Hematopoietic multipotent progenitor cell treated with erythropoietin and hydrocortisone succinate and interleukin-3 and kit ligand, for 6 days (in vitro differentiated cells): ENCODE measurements around the gene LGR6.

Experiments used
- DNase-seq: peaks from one replicate; pipeline ENCODE4 v3.0.0-alpha.2; 2015

The LGR6 gene

DNA sequence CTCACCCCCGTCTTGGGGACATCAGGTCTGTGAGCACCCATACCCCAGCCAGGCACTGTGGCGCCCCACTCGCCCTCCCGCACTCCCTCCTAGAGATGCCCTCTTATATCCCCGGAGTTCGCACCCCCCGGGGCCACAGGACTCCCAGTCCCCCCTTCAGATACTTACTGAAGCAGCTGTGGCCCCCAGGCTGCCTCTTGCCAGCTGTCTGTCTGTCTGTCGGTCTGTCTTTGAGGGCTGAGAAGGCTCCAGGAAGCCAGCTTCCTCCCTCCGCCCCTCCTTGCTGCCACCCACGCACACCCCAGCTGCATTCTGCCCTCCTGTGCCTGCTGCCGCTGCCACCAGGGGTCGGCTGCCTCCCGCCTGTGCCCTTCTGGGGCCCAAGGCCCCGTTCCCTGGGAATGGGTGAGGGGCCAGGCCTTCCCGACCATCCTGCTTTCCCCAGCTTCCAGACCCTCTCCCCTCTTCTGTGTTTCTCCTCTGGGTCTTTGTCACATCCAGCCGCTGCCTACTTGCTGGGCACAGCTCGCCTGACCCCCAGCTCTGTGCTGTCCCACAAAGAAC lies 33.1 kb upstream of the LGR6 start, which contains the start of gene PTPN7:
Gene PTPN7, minus strand, starts transcription at position 226 of the 564 bp plus-strand sequence. CDS start 1,200 bp downstream, outside the sequence.
- DNase-seq = peak; percentile 93

DNA sequence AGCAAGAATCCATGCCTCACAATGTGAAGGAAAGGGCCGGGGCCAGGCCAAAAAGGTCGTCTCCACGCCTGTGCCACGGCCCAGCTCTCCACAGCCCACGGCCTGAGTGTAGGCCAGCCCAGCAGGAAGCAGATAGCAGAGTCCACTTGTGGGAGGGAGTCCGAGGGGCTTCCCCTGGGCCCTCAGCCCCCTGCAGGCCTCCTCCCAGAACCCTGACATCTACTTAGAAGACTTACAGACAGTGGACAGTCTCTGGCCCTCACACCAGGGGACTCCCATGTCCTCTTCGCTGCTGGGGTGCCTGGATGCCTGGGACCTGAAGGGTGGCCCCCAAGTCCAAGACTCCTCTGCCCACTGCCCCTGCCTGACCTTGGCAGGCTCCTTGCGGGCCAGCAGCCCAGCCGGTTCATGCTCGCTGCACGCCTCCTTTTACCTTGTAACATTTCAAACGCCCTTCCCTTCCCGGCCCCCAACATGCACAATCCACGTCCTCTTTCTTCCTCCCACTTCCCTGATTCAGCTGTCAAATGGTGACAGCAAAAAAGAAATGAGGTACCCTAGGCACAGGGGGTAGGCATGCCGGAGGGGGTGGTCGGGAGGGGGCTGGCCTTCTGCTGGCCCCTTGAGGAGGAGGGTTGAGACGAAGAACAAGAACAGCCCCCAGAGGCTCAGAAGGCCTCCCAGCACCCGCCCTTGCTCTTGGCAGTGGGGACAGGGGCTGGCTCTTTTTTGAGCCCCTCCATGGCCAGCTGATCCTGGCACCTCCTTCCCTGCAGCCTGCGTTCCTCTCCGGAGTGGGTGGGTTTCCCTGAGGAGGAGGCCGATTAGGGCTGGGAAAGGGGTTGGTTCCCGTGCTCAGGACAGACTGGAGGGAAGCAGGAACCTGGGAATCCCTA lies 32.2 kb upstream of the LGR6 start:
- peak; percentile 66 for DNase-seq

DNA sequence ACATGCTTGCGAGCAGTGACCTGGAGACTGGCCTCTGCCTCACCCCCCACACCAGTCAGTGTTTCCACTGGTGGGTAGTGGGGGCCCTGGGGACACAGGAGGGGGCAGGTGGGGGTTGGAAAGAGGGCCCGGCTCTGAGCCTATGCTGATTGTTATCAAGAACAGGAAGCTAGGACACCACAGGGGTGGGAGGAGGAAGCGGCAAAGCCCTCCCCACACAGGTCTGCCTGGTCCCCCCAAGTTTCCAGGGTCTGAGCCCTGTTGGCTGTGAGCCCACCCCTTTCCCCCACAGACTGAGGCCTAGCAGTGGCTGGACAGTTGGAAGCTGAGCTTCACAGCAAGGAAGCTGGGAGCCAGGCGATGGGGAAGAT lies 31.6 kb upstream of the LGR6 start:
- peak; percentile 76 for DNase-seq

DNA sequence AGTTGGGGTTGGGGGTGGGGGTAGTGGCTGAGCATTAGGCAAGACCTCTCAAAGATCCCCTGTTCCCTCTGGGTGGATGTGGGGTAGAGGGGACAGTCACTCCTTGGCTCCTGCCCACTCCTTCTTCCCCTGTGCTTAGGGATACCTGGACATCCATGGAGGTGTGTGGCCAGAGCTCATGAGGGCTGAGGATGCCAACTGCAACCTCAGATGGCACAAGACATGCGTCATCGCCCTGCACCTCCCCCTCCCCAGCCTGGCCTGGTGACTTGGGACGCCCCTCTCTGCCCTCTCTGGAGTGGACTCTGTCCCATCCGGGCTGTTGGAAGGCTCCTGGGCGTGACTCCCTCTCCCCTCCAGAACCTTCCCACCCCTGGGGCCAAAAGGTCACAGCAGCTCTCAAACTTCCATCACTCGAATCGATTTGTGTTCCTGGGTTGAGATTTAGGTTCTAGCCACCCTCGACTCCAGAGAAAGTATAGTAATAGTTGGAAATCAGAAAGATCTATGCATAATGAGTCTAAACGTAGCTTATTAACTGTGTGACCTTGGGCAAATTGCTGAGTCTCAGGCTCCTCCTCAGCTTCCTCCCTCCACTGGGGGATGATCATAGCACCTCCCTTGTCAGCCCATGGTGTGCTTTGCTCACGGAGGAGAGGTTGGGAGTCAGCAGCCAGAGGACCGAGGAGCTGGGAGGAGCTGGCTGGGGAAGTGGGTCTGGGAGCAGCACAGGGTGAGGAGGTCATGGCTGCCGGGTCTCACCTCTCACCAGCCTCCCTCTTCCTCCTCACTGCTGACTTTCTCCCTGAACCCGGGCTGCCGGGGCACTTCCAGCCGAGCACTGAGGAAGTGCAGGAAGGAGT lies 30.9 kb upstream of the LGR6 start:
- peak; percentile 69 for DNase-seq

DNA sequence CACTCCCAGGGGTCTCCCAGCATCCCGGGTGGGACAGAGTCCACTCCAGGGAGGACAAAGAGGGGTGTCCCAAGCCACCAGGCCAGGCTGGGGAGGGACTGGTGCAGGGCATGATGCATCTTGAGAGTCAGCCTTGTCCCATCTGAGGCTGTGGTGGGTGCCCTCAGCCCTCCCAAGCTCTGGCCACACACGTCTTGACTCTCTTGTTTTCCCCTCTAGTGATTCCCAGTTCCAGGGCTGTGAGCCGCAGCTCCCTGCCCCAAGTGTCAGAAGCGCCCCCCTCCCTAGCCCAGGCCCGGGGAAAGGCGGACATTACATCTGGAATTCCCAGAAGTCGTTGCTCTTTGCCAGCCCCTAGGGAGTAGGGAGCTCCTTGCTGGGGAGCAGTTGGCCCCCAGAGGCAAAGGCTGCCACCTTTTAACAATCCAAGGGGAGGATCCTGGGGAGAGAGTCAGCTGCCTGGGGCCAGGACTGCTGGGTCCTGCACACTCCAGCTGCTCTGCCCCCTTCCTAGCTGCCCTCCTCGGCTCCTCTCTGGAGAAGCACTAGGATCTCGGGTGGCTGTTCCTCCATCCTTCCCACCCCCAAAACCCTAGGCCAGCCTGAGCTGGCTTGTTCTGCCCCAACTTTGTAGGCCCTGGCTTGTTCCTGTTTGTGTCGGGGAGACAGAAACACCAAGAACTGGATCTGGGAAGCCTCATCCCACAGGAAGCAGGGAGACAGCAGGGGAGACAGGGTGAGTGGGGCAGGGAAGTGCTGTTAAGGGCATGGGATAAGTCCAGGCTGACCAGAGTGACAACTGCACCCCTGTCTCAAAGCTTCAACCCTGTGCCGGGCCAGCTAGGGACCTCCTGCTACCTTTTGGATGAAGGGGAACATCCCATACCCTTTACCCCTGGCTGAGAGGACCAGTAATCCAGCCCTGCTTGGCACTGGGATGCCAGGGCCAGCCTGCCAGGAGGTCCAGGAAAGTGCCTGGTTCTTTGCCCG lies 30.0 kb upstream of the LGR6 start:
- DNase-seq = no peak

DNA sequence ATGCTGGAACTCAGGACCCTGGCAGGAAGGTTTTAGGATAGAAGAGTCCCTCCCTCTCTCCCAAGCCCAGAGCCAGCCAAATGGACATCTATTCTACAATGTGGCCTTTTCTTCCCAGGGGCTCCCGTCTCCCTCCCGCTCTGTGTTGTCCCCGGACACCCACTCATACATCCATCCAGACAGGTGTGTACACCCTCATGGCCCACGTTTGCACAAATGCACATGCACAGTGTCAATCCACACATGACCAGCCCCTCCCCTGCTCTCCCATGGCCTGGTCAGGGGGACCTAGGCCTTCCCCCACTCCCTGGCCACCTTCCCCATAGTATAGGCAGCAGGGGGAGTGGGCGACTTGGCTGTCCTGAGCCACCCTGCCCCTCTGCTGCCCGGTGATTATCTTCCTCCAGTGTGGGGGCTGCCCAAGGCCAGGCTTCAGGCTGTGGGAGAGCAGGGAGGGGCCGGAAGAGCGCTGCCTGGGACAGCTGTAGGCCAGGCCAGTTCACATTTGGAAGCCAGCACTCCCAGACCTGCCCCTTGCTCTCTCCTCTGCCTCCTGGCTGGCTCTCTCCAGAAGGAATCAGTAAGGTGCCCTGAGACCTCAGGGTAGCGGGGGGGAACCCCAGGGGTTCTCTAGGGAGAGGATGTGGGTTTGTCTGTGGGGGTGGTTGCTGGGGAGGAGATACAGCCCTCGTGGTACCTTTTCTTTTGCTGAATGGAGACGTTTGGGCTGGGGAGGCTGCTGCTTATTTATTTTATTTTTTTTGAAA lies 29.1 kb upstream of the LGR6 start:
- peak; percentile 55 for DNase-seq

DNA sequence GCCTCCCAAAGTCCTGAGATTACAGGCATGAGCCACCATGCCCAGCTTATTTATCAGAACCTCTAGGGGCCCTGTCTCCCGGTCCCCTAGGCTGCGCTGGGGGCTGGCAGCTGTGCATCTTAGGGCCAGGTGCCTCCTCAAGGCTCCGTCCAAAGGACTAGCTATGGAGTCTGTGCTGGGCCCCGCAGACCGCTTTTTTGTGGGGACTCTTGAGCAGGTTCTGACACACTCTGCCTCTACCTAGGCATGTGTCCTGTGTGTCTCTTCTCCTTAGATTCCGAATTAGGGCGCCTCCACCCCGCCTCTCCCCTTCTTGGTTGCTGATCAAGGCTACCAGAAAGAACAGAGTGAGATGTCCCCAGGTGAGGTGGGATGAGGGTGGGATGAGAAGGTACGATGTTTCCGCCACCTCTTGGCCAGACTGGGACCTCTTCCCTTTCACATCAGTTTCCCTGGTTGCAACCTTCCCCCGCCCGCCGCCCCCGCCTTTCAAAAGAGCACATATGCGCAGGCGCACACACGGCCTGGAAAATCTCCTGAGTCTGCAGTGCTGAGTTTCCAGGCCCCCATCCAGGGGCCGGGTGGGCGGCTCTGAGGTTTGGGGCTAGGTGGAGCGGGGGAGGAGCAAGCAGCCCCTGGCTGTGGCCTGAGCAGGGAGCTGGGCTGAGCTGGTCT lies 28.2 kb upstream of the LGR6 start:
- DNase-seq = no peak

DNA sequence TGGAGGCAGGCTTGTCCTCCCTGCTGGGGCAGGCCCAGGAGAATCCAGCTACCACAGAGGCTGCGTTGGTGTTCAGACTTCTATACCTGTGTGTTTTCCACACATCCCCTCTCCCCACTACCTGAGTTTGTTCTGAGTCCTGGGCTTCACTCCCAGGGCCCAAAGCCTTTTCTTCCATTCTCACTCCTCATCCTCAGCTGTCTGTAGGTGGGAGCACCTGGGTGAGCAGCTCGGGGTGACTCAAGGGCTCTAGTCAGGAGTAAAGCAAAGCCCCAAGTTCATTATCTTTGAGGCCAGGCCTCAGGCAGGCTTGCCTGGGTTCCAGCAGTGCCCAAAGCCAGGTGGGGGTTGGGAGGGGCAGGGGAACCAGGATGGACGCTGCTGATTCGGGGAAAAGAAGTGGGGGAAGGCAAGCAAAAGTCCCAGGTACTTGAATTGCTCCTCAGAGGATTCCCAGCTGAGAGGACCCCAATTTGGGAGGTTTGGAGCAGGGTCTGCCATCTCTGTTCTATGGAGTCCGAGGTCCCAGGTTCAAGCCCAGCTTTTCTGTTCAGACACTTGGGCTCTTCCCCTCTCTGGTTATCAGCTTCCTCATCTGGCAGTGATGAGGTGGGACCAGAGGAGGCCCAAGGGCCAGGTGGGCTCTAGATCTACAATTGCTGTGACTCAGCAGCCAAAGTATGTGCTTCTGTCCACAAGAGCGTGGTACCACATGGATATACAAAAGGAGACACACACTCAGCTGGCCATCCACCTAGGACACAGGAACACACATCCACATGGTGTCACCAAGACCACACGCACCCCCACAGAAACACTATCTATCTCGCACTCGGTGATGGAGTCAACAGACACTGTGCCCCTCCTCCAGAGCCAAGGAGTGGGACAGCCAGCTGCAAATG lies 27.4 kb upstream of the LGR6 start:
- peak; percentile 63 for DNase-seq

DNA sequence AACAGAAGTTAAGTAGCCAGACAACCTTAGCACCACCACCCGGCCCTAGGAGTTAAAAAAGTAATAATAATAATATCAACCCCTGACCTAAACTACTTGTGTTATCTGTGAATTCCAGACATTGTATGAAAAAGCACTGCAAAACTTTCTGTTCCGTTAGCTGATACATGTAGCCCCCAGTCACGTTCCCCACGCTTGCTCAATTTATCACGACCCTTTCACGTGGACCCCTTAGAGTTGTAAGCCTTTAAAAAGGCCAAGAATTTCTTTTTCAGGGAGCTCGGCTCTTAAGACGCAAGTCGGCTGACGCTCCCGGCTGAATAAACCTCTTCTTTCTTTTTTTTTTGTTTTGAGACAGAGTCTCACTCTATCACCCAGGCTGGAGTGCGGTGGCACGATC lies 26.5 kb upstream of the LGR6 start:
- peak; percentile 38 for DNase-seq

DNA sequence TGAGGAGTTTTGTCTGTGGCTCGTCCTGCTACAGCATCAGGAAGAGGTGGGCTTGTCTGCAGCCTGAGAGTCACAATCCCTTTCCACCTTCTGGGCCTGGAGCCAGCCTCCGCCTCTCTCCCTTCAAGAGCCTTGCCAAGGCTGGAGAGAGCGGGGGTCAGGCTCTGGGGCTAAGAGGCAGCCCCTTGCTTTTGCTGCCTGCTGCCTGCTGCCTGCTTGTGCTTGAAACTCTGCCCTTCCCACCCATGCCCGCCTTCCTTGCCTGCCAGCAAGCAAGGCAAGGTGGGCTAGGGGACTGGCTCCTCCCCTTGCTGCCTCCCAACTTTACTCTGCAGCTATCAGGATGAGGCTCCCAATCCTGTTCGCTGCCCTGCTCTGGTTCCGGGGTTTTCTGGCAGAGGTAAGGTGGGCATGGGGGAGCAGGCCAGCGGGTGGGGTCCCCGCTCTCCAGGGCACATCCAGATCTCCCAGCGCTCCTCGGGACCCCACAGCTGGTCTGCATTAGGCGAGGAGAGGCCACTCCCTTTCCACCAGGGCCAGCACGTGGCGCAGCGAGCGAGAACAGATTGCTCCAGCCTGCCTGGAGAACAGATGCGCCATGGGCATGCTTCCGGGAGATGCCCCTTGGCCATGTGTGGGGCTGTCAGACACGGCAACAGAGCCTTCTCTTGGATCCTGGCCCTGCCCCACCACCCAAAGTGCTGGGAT lies 25.7 kb upstream of the LGR6 start:
- peak; percentile 56 for DNase-seq

DNA sequence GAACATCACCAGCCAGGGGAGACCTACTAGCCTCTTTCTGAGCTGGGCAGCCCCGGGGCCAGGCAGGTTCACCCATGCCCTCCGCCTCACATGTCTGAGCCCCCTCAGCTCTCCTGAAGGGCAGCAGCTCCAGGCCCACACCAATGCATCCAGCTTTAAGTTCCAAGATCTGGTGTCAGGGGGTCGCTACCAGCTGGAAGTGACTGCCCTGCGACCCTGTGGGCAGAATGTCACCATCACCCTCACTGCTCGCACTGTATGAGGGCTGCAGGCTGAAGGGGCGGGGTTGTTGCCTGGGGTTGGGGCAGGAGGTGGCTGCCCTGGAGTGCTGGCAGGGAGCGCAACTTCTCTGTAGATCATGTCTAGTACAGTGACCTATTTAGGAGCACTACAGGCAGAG lies 24.7 kb upstream of the LGR6 start:
- DNase-seq = no peak

DNA sequence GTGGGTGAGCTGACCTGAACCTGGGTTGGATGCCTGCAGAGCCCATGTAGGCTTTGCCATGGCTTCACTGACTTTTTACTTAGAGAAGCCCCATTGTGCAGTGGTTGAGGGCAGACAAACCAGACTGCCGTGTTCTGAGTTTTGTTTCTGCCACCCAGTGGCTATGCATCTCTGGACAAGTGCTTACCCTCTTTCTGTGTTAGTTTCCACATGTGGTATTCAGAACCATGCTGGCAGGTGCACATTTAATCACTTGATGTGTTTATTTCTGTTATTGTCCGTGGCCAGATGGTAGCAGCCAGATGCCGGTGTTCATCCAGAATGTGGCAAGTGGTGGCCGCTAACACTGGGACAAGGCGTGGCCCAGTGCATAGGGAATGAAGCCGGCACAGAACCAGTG lies 22.9 kb upstream of the LGR6 start:
- no peak for DNase-seq

DNA sequence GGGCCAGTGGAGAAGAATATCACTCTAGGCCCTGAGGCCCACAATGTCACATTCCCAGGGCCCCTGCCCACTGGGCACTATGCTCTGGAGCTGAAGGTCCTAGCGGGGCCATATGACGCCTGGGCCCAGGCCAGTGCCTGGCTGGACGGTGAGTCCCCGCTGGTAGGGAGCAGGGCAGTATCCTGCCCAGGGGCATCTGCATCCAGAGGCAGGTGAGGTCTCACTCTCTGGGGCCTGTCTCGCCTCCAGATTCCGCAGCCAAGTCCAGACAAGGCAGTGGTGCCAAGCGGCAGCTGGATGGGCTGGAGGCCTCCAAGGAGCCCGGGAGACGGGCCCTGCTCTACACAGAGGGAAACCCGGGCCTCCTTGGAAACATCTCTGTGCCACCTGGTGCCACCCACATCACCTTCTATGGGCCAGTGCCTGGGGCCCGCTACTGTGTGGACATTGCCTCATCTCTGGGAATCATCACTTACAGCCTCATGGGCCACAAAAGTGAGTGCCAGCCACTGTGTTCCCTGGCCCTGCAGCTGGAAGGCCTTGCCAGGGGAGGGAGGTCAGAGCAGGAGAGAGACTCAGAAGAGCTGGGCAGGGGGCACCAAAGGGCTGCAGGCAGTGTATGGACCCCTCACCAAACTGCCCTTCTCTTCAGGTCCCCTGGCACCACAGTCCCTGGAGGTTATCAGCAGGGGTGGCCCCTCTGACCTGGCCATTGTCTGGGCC lies 22.1 kb upstream of the LGR6 start:
- no peak for DNase-seq

DNA sequence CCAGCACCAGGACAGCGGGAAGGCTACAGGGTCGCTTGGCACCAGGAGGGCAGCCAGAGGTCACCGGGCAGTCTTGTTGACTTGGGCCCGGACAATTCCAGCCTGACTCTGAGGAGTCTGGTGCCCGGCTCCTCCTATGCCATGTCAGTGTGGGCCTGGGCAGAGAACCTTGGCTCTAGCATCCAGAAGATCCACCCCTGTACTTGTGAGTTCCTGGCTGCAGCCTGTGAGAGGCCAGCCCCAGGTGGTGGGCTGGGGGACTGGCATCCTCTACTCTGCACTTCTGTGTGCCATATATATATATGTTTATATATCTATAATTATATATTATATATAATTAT lies 21.6 kb upstream of the LGR6 start:
- DNase-seq = peak; percentile 44

DNA sequence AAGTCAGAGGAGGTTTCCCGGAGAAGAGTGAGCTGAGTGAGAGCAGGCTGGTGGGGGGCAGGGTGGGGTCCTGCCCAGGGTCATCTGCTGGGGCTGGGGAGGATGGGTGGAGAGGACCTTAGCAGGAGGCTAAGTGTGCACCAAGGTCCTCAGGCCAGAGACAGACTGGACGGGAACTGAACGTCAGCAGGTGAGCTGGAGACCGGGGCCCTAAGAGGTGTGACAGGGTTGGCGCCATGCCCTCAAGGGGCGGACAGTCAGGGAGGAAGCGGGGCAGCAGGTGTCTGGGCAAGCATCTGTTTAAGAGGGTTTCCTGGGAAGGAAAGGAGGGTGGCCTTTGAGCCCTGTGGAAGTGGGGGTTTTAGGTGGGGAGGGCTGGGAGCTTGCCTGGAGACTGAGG lies 19.6 kb upstream of the LGR6 start:
- no peak for DNase-seq

DNA sequence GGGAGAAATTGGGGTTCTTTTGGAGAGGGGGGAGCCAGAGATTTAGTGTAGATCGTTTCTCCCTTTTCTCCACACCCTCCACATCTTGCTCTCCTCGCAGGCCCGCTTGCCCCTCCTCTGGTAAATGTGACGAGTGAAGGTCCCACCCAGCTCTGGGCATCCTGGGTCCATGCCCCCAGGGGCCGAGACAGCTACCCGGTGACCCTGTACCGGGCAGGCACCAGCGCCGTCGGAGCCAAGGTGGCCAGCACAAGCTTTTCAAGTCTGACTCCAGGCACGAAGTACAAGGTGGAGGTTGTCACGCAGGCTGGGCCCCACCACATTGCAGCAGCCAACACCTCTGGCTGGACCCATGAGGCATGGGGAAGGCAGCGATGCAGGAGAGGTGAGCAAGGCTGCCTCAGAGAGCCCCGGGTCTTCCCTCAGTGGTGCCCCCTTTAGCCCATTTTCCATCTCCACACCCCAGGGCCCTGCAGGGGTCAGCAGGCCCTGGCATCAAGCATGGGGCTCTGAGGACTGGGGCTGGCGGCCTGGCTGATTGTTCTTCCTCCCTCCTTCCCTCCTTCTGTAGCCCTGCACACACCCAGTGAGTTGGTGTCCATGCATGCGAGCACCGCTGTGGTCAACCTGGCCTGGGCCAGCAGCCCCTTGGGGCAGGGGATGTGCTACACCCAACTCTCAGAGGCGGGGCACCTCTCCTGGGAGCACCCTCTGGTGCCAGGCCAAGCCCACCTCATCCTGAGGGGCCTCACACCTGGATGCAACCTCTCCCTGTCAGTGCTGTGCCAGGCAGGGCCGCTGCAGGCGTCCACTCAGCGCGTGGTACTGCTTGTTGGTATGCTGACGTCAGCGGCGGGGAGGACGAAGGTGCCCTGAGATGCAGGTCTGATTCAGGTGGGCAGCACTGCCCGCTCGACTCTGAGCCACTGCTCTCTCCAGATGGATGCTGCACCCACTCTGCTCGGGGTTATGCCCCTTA lies 16.4 kb upstream of the LGR6 start:
- no peak for DNase-seq
